Neural crest cell (in vitro differentiated cells): ENCODE measurements around the gene TOP2A. TPM values are rescaled to one million over a fixed set of nuclear protein-coding genes. Genes with fewer than 3 reads are reported as not detected.
"Not testable (repeated sequence)": the region's sequence is repeated elsewhere in the genome, so short reads cannot be mapped to it uniquely, and the experiment has no call there.

Source experiments
- DNase-seq: peaks from one replicate; pipeline ENCODE4 v3.0.0; 2021; ENCODE audit warnings: low read depth, mixed read lengths, low spot score
- H3K27ac Mint-ChIP-seq: one replicate; pipeline ENCODE4 v1.8.0; 2021; ENCODE audit warnings: mild to moderate bottlenecking, mixed read lengths; ENCODE audit not compliant: unreplicated experiment
- H3K27me3 Mint-ChIP-seq: 2 replicates; pipeline ENCODE4 v1.8.0; 2021; ENCODE audit warnings: low read depth, mild to moderate bottlenecking, mixed read lengths
- H3K36me3 Mint-ChIP-seq: 2 replicates; pipeline ENCODE4 v1.8.0; 2021; ENCODE audit warnings: low read depth, mild to moderate bottlenecking, mixed read lengths
- H3K4me1 Mint-ChIP-seq: 2 replicates; pipeline ENCODE4 v1.8.0; 2021; ENCODE audit warnings: mixed read lengths
- H3K4me3 Mint-ChIP-seq: one replicate; pipeline ENCODE4 v1.8.0; 2021; ENCODE audit warnings: mild to moderate bottlenecking, mixed read lengths
- H3K9me3 Mint-ChIP-seq: 2 replicates; pipeline ENCODE4 v1.8.0; 2021; ENCODE audit warnings: mixed read lengths
- total RNA-seq: library from RNA; stranded (reverse); gene quantifications from 2 replicates; pipeline ENCODE4 v1.2.1, GENCODE V29; 2021
- TF ChIP-seq, protein P1 (sequence below): fragments of 200-600 bp; sonication (generic); conservative IDR thresholded peaks from 2 replicates; pipeline ENCODE4 v1.5.0; 2021; ENCODE audit warnings: antibody characterized with exemption, mild to moderate bottlenecking

Gene TOP2A
- total RNA-seq, 1 donor from 2014 or later, result 295 TPM

DNA sequence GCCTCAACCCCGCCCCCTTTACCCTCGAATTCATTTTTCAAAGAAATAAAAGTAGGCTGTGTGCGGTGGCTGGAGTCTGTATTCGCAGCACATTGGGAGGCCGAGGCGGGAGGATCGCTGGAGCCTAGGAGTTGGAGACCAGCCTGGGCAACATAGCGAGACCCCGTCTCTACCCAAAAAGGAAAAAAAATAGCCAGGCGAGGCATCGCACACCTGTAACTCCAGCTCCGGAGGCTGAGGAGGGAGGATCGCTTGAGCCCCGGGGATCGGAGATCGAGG, 671 bp upstream of the TOP2A start:
- Mint-ChIP-seq H3K27me3 (no peaks in the 10 kb centered on the region), H3K9me3 (no peaks in the 10 kb centered on the region), H3K36me3 (peaks cover 4% of the 10 kb centered on the region), H3K4me1 (peaks cover 44% of the 10 kb centered on the region), H3K27ac (no peak overlapping the region), H3K4me3 (peak overlapping the region; percentile 90)
- TF ChIP-seq, protein P1, sequence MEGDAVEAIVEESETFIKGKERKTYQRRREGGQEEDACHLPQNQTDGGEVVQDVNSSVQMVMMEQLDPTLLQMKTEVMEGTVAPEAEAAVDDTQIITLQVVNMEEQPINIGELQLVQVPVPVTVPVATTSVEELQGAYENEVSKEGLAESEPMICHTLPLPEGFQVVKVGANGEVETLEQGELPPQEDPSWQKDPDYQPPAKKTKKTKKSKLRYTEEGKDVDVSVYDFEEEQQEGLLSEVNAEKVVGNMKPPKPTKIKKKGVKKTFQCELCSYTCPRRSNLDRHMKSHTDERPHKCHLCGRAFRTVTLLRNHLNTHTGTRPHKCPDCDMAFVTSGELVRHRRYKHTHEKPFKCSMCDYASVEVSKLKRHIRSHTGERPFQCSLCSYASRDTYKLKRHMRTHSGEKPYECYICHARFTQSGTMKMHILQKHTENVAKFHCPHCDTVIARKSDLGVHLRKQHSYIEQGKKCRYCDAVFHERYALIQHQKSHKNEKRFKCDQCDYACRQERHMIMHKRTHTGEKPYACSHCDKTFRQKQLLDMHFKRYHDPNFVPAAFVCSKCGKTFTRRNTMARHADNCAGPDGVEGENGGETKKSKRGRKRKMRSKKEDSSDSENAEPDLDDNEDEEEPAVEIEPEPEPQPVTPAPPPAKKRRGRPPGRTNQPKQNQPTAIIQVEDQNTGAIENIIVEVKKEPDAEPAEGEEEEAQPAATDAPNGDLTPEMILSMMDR, result no peak
- no peak for DNase-seq

DNA sequence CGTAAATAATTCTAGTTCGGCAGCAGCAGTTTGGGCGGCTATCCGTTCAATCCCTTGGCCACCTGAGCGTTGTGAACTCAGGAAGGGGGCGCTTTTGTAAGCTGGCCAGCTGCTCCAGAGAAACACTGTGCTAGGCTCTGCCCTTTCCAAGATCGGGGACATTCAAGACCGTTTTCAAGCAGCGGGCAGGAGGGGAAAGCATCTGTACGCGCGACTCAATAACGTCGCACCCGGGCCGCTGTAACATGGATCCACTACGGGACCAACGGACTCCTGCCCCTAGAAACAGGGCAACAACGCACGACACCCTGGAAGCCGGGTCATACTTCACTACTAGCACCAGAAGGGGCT, 463 bp downstream of the TOP2A start:
- Mint-ChIP-seq H3K36me3 (peaks cover 7% of the 10 kb centered on the region), H3K4me3 (peak overlapping the region; percentile 90), H3K27me3 (no peaks in the 10 kb centered on the region), H3K9me3 (no peaks in the 10 kb centered on the region), H3K4me1 (peaks cover 42% of the 10 kb centered on the region), H3K27ac (peak overlapping the region; percentile 96)
- no peak for DNase-seq
- TF ChIP-seq, protein P1, result no peak

DNA sequence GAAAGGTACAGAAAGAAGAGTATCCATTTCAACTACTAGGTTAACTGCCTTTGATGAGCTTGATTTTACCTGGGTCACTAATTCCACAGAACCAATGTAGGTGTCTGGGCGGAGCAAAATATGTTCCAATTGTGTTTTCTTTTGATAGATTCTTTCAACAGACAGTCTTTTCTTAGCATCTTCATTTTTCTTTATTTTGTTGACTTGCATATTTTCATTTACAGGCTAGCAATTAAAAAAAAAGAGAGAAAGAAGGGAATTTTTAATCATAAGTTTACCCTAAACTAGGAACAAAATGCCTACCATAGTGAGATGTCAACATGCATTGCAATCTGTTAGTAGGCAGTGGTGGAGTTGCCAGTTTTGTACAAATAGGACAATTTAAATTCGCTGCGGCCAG, 1.0 kb downstream of the TOP2A start:
- Mint-ChIP-seq H3K9me3 (no peaks in the 10 kb centered on the region), H3K27ac (peak overlapping the region; percentile 16)
- TF ChIP-seq, protein P1, result no peak

DNA sequence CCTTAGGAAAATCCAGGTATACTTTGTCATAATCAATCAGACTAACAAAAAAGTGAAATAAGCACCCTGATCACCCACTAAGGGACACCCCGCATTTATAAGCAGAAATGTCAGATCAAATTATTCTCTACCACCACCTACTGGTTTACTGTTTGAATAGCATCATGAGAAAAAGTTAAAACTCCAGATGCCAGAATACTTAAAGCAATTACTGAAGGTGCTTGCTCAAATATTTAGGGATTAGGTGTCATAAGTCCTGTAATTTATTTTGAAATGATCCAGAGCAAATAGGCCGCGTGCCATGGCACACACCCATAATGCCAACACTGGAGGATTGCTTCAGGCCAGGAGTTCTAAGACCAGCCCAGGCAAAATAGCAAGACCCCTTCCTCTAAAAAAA, 2.3 kb downstream of the TOP2A start:
- peaks cover 45% of the 10 kb centered on the region for H3K4me1 Mint-ChIP-seq
- no peak for DNase-seq
- H3K36me3 Mint-ChIP-seq, result peaks cover 13% of the 10 kb centered on the region
- TF ChIP-seq, protein P1, result peak; percentile 72
- peak overlapping the region; percentile 94 for H3K4me3 Mint-ChIP-seq
- no peaks in the 10 kb centered on the region for H3K27me3 Mint-ChIP-seq
- H3K27ac Mint-ChIP-seq, result no peak overlapping the region
- H3K9me3 Mint-ChIP-seq, result no peaks in the 10 kb centered on the region

More for the DNA sequence above, 1.0 kb downstream of the TOP2A start:
- peak overlapping the region; percentile 90 for H3K4me3 Mint-ChIP-seq
- H3K27me3 Mint-ChIP-seq, result no peaks in the 10 kb centered on the region
- H3K36me3 Mint-ChIP-seq, result peaks cover 10% of the 10 kb centered on the region
- H3K4me1 Mint-ChIP-seq, result peaks cover 42% of the 10 kb centered on the region
- DNase-seq, result no peak

DNA sequence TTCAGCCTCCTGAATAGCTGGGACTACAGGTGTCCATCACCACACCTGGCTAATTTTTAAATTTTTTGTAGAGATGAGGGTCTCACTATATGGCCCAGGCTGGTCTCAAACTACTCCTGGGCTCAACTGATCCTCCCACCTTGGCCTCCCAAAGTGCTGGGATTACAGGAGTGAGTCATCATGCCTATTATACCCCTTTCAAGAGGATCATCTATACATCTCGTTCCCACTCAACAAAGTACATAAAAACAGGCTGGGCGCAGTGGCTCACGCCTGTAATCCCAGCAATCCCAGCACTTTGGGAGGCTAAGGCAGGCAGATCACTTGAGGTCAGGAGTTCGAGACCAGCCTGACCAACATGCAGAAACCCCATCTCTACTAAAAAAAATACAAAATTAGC, 3.4 kb downstream of the TOP2A start:
- peaks cover 18% of the 10 kb centered on the region for H3K36me3 Mint-ChIP-seq
- not testable (repeated sequence) for H3K27ac Mint-ChIP-seq
- H3K4me1 Mint-ChIP-seq, result peaks cover 38% of the 10 kb centered on the region

DNA sequence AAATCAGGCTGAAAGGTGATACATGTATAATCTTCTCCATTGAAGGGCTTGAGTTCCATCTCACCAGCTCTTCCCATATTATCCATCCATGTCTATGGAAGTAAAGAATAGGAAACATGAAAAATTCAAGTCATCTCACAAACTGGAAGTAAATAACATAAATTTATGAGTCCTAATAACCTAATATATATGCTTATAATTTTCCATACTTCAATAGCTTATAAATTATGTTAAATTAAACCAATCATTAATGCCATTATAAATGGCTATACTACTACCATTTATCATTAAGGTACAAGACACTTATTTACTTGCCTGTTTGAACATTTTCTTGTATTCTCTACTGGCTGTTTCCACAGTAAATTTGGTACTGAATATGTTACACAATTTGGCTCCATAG, 4.8 kb downstream of the TOP2A start:
- H3K27me3 Mint-ChIP-seq, result no peaks in the 10 kb centered on the region
- TF ChIP-seq, protein P1, result no peak
- H3K4me3 Mint-ChIP-seq, result peak overlapping the region; percentile 56
- DNase-seq, result no peak
- no peaks in the 10 kb centered on the region for H3K9me3 Mint-ChIP-seq
- H3K36me3 Mint-ChIP-seq, result peaks cover 18% of the 10 kb centered on the region
- no peak overlapping the region for H3K27ac Mint-ChIP-seq
- H3K4me1 Mint-ChIP-seq, result peaks cover 31% of the 10 kb centered on the region

More for the DNA sequence above, 3.4 kb downstream of the TOP2A start:
- DNase-seq, H3K4me3 Mint-ChIP-seq, H3K9me3 Mint-ChIP-seq, H3K27me3 Mint-ChIP-seq: not testable (repeated sequence)
